NCI-H446 treated with DMSO at 0.1 percent for 48 hours (cell line): Measurements from ENCODE around the gene GPR156.

Source experiments
- DNase-seq: peaks from one replicate; lab custom pipeline; 2025; lab: John Stamatoyannopoulos, UW

Gene GPR156

GRCh38 chr3:120193554-120193953 lies 91.5 kb downstream of the GPR156 start:
- DNase-seq: no peak

GRCh38 chr3:120192579-120192978 lies 92.4 kb downstream of the GPR156 start:
- no peak for DNase-seq

GRCh38 chr3:120192159-120192558 lies 92.9 kb downstream of the GPR156 start:
- DNase-seq: no peak

- DNase-seq: no peak
Measured at GRCh38 chr3:120182613-120183511, 102.2 kb downstream of the GPR156 start.

GRCh38 chr3:120181632-120182031 lies 103.4 kb downstream of the GPR156 start:
- DNase-seq: no peak

- no peak for DNase-seq
Measured at GRCh38 chr3:120180731-120181412, 104.2 kb downstream of the GPR156 start.

GRCh38 chr3:120177707-120178306 lies 107.2 kb downstream of the GPR156 start:
- no peak for DNase-seq

- DNase-seq: no peak
Measured at GRCh38 chr3:120177151-120177550, 107.9 kb downstream of the GPR156 start.

GRCh38 chr3:120174811-120175539 lies 110.0 kb downstream of the GPR156 start:
- DNase-seq: no peak

- DNase-seq: no peak
Measured at GRCh38 chr3:120173056-120173675, 111.9 kb downstream of the GPR156 start.

- DNase-seq: peak; percentile 11
Measured at GRCh38 chr3:120172070-120172469, 113.0 kb downstream of the GPR156 start.

- no peak for DNase-seq
Measured at GRCh38 chr3:120171134-120171873, 113.7 kb downstream of the GPR156 start.

GRCh38 chr3:120170223-120170622 lies 114.8 kb downstream of the GPR156 start:
- DNase-seq: no peak

- no peak for DNase-seq
Measured at GRCh38 chr3:120169407-120169806, 115.6 kb downstream of the GPR156 start.

GRCh38 chr3:120168611-120169010 lies 116.4 kb downstream of the GPR156 start:
- DNase-seq: no peak

GRCh38 chr3:120168038-120168437 lies 117.0 kb downstream of the GPR156 start:
- no peak for DNase-seq

GRCh38 chr3:120167488-120167887 lies 117.5 kb downstream of the GPR156 start:
- no peak for DNase-seq

GRCh38 chr3:120163816-120164215 lies 121.2 kb downstream of the GPR156 start:
- DNase-seq: no peak

- no peak for DNase-seq
Measured at GRCh38 chr3:120163026-120163425, 122.0 kb downstream of the GPR156 start.

- no peak for DNase-seq
Measured at GRCh38 chr3:120162400-120162799, 122.6 kb downstream of the GPR156 start.

- DNase-seq: no peak
Measured at GRCh38 chr3:120161902-120162301, 123.1 kb downstream of the GPR156 start.
